LNCAP (cell line): ENCODE data around the gene CCDC9.
A peak's percentile ranks its signal among the peaks of the same experiment; 100 is the strongest.

ENCODE experiments used
- TF ChIP-seq, protein P1 (sequence below): fragments of 450-650 bp; IDR thresholded peaks from 2 replicates; pipeline ENCODE4 v1.5.1; 2017; ENCODE audit warnings: mild to moderate bottlenecking

Gene CCDC9

DNA sequence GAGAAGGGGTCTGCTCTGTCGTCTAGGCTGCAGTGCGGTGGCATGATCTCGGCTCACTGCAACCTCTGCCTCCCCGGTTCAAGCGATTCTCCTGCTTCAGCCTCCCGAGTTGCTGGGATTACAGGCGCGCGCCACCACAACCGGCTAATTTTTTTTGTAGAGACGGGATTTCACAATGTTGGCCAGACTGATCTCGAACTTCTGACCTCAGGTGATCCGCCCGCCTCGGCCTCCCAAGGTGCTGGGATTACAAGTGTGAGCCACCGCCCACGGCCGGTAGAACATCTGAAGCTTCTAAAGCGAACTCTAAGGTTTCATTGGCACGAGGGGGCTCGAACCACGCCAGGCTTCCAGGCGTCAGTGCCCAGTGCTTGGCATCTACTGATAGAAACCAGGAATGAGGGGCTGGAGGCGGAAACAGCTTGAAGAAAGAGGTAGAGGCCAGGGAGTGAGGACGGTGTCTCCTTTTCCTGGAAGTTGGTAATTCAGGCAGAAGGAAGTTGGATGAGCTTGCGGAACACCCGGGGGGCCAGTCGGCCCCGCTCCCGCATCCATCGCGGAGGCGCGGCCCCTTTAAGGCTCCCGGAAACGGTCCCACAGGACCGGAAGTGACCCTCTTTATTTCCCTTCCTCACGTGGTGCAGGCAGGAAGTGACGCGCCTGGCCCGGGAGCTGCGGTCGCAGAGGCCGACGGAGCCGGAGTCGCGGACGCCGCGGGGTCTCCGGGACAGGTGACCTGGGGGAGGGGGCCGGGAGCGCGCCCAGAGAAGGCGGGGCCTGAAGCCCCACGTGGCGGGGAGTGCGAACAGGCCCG, at the start of gene CCDC9:
Gene CCDC9 (plus strand): TSS at position 647 of the 814 bp plus-strand sequence. CDS start 1,876 bp downstream, outside the sequence.
- TF ChIP-seq, protein P1, sequence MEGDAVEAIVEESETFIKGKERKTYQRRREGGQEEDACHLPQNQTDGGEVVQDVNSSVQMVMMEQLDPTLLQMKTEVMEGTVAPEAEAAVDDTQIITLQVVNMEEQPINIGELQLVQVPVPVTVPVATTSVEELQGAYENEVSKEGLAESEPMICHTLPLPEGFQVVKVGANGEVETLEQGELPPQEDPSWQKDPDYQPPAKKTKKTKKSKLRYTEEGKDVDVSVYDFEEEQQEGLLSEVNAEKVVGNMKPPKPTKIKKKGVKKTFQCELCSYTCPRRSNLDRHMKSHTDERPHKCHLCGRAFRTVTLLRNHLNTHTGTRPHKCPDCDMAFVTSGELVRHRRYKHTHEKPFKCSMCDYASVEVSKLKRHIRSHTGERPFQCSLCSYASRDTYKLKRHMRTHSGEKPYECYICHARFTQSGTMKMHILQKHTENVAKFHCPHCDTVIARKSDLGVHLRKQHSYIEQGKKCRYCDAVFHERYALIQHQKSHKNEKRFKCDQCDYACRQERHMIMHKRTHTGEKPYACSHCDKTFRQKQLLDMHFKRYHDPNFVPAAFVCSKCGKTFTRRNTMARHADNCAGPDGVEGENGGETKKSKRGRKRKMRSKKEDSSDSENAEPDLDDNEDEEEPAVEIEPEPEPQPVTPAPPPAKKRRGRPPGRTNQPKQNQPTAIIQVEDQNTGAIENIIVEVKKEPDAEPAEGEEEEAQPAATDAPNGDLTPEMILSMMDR: no peak

DNA sequence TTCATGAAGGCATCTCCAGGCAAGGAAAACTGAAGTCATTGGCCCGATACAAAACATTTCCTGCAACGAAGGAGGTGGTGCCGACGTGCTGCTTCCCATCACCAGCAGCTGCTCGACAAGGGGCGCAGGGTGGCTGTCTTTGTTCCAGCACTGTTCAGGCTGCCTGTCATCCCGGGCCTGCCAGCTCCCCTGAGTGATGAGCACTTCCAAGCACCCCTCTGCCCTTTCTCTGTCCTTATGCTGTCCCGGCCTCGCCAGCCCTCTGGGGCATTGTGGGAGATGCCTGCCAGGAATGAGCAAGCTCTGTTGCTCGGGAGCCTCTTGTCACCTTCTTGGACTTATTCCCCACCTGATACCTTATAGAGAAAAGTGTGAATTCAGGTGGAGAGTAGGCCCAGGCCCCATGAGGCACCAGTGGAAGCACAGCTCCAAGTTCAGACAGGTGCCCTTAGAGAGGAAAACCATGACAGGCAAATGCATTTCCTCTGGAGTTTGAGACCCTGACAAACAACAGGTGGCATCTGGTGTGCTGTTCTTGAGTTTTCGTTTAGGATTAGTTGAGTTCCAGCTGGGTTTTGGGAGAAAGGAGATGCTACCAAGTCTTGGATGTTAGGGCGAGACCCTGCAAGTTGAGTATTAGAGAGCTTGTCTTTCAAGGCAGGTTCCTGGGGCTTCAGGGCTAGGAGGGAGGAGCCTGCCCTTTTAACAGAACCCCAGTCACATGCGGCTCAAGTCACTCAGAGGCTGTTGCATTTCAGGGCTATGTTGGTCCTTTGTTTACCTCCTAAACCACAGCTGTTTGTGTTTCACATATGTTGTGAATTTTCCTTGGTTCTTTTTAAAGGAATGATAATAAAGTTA, 46.8 kb upstream of the CCDC9 start:
- TF ChIP-seq, protein P1: no peak

DNA sequence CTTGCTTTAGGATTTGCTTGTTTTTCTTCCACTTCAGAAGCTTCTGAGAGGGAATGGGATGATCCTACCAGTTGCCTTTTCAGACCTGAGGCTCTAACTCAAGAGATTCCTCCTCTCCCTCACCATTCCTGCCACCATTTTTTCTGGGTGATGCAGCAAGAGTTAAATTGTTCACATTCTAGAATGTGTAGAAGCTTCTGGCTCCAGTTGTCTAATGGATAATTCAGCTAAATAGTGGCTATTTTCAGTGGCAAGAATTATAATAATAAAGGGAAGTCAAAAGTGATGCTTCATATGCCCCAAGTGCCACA, 46.2 kb upstream of the CCDC9 start:
- TF ChIP-seq, protein P1: no peak

DNA sequence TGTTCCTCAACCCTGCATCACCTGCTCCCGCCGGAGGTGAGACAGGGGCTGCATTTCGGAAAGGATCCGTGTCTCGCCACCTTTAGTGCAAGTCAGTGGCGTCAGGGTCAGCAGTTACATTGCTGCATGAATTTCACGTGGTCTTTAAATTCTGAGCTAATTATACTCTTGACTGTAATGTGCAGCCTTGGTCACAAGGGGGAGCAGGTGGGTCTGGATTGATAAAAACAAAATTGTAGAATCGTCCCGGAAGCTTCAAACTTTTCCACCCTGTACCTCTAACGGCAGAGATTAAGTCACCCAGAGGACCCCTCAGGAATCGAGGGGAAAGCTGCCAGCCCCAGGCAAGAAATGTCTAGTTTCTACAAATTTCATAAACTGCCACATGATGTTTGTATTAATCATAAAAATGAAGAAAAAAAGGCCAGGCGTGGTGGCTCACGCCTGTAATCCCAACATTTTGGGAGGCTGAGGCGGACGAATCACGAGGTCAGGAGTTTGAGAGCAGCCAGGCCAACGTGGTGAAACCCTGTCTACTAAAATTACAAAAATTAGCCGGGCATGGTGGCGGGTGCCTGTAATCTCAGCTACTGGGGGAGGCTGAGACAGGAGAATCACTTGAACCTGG, 45.5 kb upstream of the CCDC9 start:
- TF ChIP-seq, protein P1: peak; percentile 53

DNA sequence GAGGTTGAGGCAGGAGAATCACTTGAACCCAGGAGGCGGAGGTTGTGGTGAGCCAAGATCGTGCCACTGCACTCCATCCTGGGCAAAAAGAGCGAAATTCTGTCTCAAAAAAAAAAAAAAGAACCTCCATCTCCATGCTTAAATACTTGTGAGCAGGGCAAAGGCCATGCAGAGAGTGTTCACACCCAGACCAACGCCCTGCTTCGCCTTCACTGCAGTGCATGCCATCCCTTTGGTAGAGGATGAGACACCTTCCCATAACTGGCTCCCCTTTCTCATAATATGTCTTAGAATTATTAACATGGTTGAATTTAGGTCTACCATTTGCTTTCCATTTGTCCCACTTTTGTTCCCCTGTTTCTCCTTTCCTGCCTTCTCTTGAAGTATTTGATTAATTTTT, 40.7 kb upstream of the CCDC9 start:
- TF ChIP-seq, protein P1: no peak

DNA sequence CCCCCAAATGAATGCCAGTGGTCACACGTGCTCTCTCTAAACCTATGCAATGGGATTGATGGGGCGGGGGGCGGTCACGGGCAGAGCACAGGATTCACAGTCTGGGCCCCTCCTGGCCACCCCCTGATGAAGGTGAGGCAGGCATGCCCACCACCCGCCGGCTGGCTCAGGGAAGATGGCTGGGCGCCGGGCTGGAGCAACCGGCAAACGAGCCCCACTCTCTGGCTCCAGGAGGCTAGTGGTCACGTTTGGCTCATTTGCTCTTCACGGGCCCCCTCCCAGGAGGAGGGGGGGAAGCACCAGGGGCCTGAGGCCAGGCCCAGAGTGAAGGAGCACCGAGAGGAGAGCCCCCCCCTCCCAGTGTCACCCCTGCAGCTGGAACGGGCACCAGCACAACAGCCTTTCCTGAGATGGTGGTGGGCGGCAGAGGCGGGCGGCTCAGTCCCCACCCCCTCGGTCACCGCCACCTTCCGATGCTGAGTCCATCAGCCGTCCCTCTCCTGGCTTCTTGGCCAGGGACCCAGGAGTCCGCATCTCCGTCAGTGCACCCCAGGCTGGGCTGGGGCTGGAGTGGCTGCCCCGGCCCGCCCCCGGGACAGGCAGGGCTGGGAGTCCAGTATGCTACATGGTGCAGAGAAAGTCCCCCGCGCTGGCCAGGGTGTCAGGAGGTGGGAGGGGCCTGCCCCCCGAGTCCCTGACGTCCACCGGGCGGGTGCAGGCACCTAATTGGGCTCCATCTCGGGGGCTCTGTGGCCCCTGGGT, 35.1 kb upstream of the CCDC9 start:
- TF ChIP-seq, protein P1: no peak

DNA sequence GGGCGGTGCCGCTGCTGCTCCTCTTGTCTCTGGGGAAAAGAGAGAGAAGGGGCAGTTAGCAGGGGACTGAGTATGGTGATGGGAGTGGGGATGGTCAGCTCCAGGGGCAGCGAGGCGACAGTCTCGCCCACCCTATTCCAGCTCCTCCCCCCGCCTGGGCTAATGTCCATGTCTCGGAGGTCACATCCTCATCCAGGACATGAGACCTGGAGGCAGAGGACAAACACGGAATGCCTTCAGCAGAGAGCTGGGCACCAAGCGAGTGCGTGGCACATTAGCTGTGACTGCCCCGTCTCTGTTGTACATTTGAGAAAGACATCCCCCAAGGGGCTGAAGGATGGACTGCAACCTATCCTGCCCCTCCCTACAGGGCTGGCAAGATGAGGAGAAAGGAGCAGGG, 34.4 kb upstream of the CCDC9 start:
- TF ChIP-seq, protein P1: no peak
